Progenitor cell of endocrine pancreas (in vitro differentiated cells): ENCODE data around the gene LIMD2. TPM values are rescaled to one million over a fixed set of nuclear protein-coding genes. Genes with fewer than 3 reads are reported as not detected.

Experiments used
- DNase-seq: peaks from one replicate; pipeline ENCODE4 v3.0.0; 2021; ENCODE audit warnings: low spot score; ENCODE audit not compliant: unreplicated experiment
- H3K27ac Mint-ChIP-seq: 2 replicates; pipeline ENCODE4 v1.8.0; 2021; ENCODE audit warnings: mild to moderate bottlenecking, moderate library complexity, mixed read lengths
- H3K27me3 Mint-ChIP-seq: 2 replicates; pipeline ENCODE4 v1.8.0; 2021; ENCODE audit warnings: mixed read lengths
- H3K36me3 Mint-ChIP-seq: 2 replicates; pipeline ENCODE4 v1.8.0; 2022; ENCODE audit warnings: mixed read lengths; ENCODE audit not compliant: insufficient read depth
- H3K4me1 Mint-ChIP-seq: 2 replicates; pipeline ENCODE4 v1.8.0; 2021; ENCODE audit warnings: low read depth, mixed read lengths
- H3K4me3 Mint-ChIP-seq: 2 replicates; pipeline ENCODE4 v1.8.0; 2021; ENCODE audit warnings: low read depth, mild to moderate bottlenecking, moderate library complexity, mixed read lengths
- H3K9me3 Mint-ChIP-seq: 2 replicates; pipeline ENCODE4 v1.8.0; 2021; ENCODE audit warnings: low read depth, mixed read lengths
- CTCF ChIP-seq: fragments of 200-600 bp; sonication (generic); IDR thresholded peaks from one replicate; pipeline ENCODE4 v1.5.0; 2021; ENCODE audit warnings: antibody characterized with exemption, mild to moderate bottlenecking; ENCODE audit not compliant: unreplicated experiment
- total RNA-seq: library from RNA; stranded (reverse); gene quantifications from 2 replicates; pipeline ENCODE4 v1.2.1, GENCODE V29; 2021

LIMD2 gene
- total RNA-seq, 1 donor from 2014 or later: 113 TPM

DNA sequence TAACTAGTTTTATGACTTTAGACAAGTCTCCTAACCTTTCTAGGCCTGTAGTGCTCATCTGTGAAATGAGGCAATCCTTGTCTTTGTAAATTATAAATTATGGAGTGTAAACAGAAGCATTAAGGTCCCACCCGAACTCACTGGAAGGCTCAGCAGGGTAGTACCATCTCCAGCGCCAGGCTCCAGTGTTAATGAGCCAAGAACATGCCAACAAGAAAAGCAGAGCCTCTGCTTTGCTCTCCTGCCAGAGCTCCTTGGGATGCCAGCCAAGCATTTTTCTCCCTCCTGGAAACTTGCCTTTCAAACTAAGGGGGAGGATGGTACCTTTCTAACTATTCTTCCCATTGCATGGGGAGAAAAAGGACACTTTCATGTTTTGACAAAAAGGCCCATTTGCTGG is 14.9 kb downstream of the LIMD2 start:
- Mint-ChIP-seq H3K4me1 (no peaks in the 10 kb centered on the region), H3K36me3 (no peaks in the 10 kb centered on the region), H3K27me3 (no peaks in the 10 kb centered on the region), H3K9me3 (no peaks in the 10 kb centered on the region), H3K4me3 (no peak overlapping the region), H3K27ac (no peak overlapping the region)
- no peak for DNase-seq
- no peak for TF ChIP-seq CTCF

DNA sequence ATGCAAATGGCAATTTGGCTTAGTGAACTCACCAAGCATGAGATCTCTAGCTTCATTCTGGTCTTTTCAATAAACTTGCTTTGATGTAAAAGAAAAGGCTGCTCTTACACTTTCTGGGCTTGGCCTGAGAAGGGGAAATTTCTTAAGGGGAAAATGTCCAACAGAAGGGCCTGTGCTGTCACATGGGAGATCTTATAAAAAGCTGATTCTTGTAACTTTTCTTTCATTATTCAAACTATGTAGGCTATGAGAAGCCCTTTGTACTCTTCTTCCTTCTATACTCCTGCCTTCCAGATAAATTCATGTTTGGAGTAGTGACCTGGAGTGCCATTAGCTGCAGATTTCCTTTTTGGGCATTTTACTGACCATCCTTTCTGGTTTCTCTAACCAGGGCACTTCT is 16.9 kb downstream of the LIMD2 start:
- no peaks in the 10 kb centered on the region for H3K36me3 Mint-ChIP-seq

GRCh38 chr17:63682441-63682840 is 17.5 kb downstream of the LIMD2 start:
- H3K27me3 Mint-ChIP-seq: no peaks in the 10 kb centered on the region
- no peaks in the 10 kb centered on the region for H3K9me3 Mint-ChIP-seq
- H3K4me3 Mint-ChIP-seq: no peak overlapping the region
- H3K36me3 Mint-ChIP-seq: no peaks in the 10 kb centered on the region
- H3K4me1 Mint-ChIP-seq: no peaks in the 10 kb centered on the region
- no peak overlapping the region for H3K27ac Mint-ChIP-seq
- TF ChIP-seq CTCF: no peak
- DNase-seq: no peak

More for the DNA sequence above, 16.9 kb downstream of the LIMD2 start:
- Mint-ChIP-seq H3K4me1 (no peaks in the 10 kb centered on the region), H3K27me3 (no peaks in the 10 kb centered on the region), H3K4me3 (no peak overlapping the region), H3K9me3 (no peaks in the 10 kb centered on the region), H3K27ac (no peak overlapping the region)
- no peak for DNase-seq
- TF ChIP-seq CTCF: no peak

DNA sequence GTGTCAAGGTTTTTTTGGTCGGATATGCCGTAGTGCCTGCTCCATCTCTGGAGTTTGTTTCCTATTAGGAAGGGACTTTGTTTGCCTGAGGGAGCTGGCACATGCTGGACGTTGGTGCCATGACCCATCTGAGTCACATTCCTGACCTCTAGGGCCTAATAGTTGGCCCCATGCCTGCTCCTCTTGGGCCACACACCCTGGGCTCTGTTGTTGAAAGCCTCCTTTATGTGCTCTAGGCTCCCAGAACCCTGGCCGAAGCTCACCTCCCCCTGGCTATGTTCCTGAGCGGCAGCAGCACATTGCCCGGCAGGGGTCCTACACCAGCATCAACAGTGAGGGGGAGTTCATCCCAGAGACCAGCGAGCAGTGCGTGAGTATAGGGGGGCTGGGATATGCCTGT is 18.4 kb downstream of the LIMD2 start:
- TF ChIP-seq CTCF: no peak
- DNase-seq: no peak
- H3K4me3 Mint-ChIP-seq: no peak overlapping the region
- H3K9me3 Mint-ChIP-seq: no peaks in the 10 kb centered on the region
- H3K4me1 Mint-ChIP-seq: no peaks in the 10 kb centered on the region
- H3K27ac Mint-ChIP-seq: no peak overlapping the region
- no peaks in the 10 kb centered on the region for H3K27me3 Mint-ChIP-seq
- H3K36me3 Mint-ChIP-seq: no peaks in the 10 kb centered on the region

GRCh38 chr17:63680700-63681099 is 19.2 kb downstream of the LIMD2 start:
- no peak for DNase-seq
- Mint-ChIP-seq H3K27ac (no peak overlapping the region), H3K4me3 (no peak overlapping the region), H3K4me1 (no peaks in the 10 kb centered on the region), H3K36me3 (no peaks in the 10 kb centered on the region), H3K27me3 (no peaks in the 10 kb centered on the region), H3K9me3 (no peaks in the 10 kb centered on the region)
- TF ChIP-seq CTCF: no peak

DNA sequence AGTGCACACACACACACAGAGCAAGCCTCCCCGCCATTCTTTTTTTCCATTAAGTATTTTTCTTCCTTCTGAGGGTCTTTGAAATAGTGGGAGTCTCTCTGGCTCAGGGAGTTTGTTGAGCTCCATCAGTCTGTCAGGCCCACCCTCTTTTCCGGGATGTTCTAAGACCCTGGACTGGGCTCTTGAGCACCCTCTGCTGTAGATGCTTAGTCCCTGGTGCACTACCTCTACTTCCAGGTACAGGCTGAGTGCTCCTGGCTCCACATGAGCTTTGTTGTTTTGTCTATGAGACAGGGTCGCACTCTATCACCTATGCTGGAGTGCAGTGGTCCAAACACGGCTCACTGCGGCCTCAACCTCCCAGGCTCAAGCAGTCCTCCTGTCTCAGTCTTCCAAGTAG is 20.7 kb downstream of the LIMD2 start:
- H3K36me3 Mint-ChIP-seq: peaks cover 3% of the 10 kb centered on the region
- no peak overlapping the region for H3K4me3 Mint-ChIP-seq
- H3K9me3 Mint-ChIP-seq: no peaks in the 10 kb centered on the region
- TF ChIP-seq CTCF: peak; percentile 24
- H3K27ac Mint-ChIP-seq: no peak overlapping the region
- no peak for DNase-seq
- H3K27me3 Mint-ChIP-seq: no peaks in the 10 kb centered on the region
- no peaks in the 10 kb centered on the region for H3K4me1 Mint-ChIP-seq
